ENCODE results near the gene PTPRJ.
"Not testable (repeated sequence)": the region's sequence is repeated elsewhere in the genome, so short reads cannot be mapped to it uniquely, and the experiment has no call there.

The PTPRJ gene

DNA sequence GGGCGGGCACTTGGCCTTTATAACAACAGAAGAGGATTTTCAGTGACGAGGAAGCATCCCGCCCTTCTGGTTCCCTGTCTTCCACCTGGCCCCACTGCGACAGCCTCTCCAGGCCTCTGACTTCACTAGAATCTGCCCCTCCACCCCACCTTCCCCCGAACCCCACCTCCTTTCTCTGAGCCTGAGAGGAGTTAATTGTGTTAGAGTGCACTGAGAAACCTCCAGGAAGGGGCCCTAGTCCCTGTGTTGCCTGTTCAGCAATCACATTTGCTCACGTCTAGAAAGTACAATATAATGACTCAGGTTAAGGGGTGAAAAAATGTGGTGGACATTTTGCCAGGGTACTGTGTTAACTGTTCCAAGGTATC is 38.8 kb downstream of the PTPRJ start:
- H3K27me3 ChIP-seq (ENCODE audit: insufficient read depth, low read depth, severe bottlenecking): no peaks in the 10 kb centered on the region
- no peak for TF ChIP-seq CTCF (IDR thresholded peaks at IDR 0.05; ENCODE audit: low read depth, low read length)
- no peaks in the 10 kb centered on the region for H3K9me3 ChIP-seq (ENCODE audit: severe bottlenecking)
- H3K4me3 ChIP-seq (ENCODE audit: low read depth, low read length): no peak overlapping the region; the same call in 1 of the 2 replicates
- peak; percentile 47 for DNase-seq
- H3K36me3 ChIP-seq: no peaks in the 10 kb centered on the region
- peak overlapping the region; percentile 44 for H3K27ac ChIP-seq

- no peak for DNase-seq
- Histone ChIP-seq H3K27me3 (ENCODE audit: insufficient read depth, low read depth, severe bottlenecking) (no peaks in the 10 kb centered on the region), H3K27ac (no peak overlapping the region), H3K4me3 (ENCODE audit: low read depth, low read length) (no peak overlapping the region), H3K9me3 (ENCODE audit: severe bottlenecking) (no peaks in the 10 kb centered on the region), H3K36me3 (no peaks in the 10 kb centered on the region)
- TF ChIP-seq CTCF (IDR thresholded peaks at IDR 0.05; ENCODE audit: low read depth, low read length): no peak
These were observed 39.2 kb downstream of the PTPRJ start for GRCh38 chr11:48019595-48019994.

GRCh38 chr11:48020092-48020755 is 39.9 kb downstream of the PTPRJ start:
- no peaks in the 10 kb centered on the region for H3K27me3 ChIP-seq (ENCODE audit: insufficient read depth, low read depth, severe bottlenecking)
- no peaks in the 10 kb centered on the region for H3K9me3 ChIP-seq (ENCODE audit: severe bottlenecking)
- H3K27ac ChIP-seq: no peak overlapping the region
- DNase-seq: no peak
- H3K36me3 ChIP-seq: no peaks in the 10 kb centered on the region
- no peak for TF ChIP-seq CTCF (IDR thresholded peaks at IDR 0.05; ENCODE audit: low read depth, low read length)
- no peak overlapping the region for H3K4me3 ChIP-seq (ENCODE audit: low read depth, low read length)

DNA sequence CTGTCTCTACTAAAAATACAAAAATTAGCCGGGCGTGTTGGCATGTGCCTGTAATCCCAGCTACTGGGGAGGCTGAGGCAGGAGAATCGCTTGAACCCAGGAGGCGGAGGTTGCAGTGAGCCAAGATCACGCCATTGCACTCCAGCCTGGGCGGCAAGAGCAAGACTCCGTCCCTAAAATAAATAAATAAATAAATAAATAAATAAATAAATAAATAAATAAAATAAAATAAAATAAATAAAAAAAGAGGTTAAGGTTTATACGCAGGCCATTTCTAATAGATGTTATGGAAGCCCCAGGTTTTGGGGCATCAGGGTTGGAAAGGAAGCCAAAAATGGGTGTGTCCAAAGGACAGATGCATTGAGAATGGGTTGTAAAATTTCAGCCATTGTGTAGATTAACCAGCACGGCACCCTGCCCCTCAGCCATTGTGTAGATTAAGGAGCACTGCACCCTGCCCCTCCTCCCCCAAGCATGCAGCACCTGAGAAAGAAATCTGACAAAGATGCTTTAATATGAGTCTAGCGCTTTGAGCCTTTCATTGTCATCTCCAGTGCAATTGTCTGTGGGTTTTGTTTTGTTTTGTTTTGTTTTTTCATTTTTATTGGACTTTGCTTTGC is 41.0 kb downstream of the PTPRJ start:
- DNase-seq; H3K4me3 ChIP-seq (ENCODE audit: low read depth, low read length); H3K9me3 ChIP-seq (ENCODE audit: severe bottlenecking); H3K27ac ChIP-seq; H3K27me3 ChIP-seq (ENCODE audit: insufficient read depth, low read depth, severe bottlenecking); H3K36me3 ChIP-seq: not testable (repeated sequence)

- Histone ChIP-seq H3K9me3 (ENCODE audit: severe bottlenecking) (no peaks in the 10 kb centered on the region), H3K27ac (no peak overlapping the region), H3K27me3 (ENCODE audit: insufficient read depth, low read depth, severe bottlenecking) (no peaks in the 10 kb centered on the region), H3K4me3 (ENCODE audit: low read depth, low read length) (no peak overlapping the region), H3K36me3 (no peaks in the 10 kb centered on the region)
- DNase-seq: no peak
- no peak for TF ChIP-seq CTCF (IDR thresholded peaks at IDR 0.05; ENCODE audit: low read depth, low read length)
These were observed 42.1 kb downstream of the PTPRJ start for GRCh38 chr11:48022445-48022844.

GRCh38 chr11:48023608-48024007 is 43.2 kb downstream of the PTPRJ start:
- H3K27ac ChIP-seq; H3K4me3 ChIP-seq (ENCODE audit: low read depth, low read length); DNase-seq; H3K27me3 ChIP-seq (ENCODE audit: insufficient read depth, low read depth, severe bottlenecking); H3K9me3 ChIP-seq (ENCODE audit: severe bottlenecking); H3K36me3 ChIP-seq: not testable (repeated sequence)

DNA sequence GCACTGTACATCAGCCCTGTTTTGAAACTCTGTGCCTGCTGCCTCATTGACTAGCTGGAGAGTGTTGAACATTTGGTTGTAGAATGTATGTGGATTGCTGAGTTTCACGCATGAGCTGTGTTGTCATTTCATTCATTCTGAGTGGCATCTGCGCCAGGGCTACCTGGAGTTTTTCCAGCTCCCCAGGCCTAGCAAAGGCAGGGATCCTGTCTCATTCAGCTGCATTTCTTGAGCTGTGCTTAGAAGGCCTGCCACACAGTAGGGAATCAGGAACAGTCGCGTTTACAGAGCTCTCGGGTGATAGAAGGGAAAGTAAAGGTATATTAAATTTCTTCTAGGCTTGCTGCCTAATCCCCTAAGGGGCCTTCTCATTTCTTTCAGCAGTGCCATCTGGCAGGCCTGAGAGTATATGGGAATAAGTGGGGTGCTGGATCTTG is 44.3 kb downstream of the PTPRJ start:
- peak overlapping the region; percentile 17 for H3K27ac ChIP-seq
- DNase-seq: peak; percentile 73
- H3K4me3 ChIP-seq (ENCODE audit: low read depth, low read length): no peak overlapping the region
- H3K27me3 ChIP-seq (ENCODE audit: insufficient read depth, low read depth, severe bottlenecking): no peaks in the 10 kb centered on the region
- TF ChIP-seq CTCF (IDR thresholded peaks at IDR 0.05; ENCODE audit: low read depth, low read length): no peak
- H3K36me3 ChIP-seq: no peaks in the 10 kb centered on the region
- no peaks in the 10 kb centered on the region for H3K9me3 ChIP-seq (ENCODE audit: severe bottlenecking)

Data from WERI-Rb-1 (cell line).